K562 (cell line): ENCODE measurements around the gene ITPRIP. TPM values are rescaled to one million over a fixed set of nuclear protein-coding genes. Genes with fewer than 3 reads are reported as not detected.

Source experiments
- ATAC-seq: fragments of 200-7000 bp; cut with Tn5 transposase; 3 replicates; pipeline ENCODE4 v1.9.1; 2020; ENCODE audit warnings: moderate library complexity
- BruUV-seq: library from RNA; stranded (reverse); fragments of 400-500 nt; replicated peaks from 2 replicates; lab custom pipeline; 2021; lab: Mats Ljungman, UMichigan
- CTCF ChIA-PET: fragments of 300-600 bp; formaldehyde crosslinking; extraction: SDS; loops from one replicate; lab custom pipeline; 2021; ENCODE audit warnings: low intra/inter-chr PET ratio; lab: Yijun Ruan, JAX
- POLR2A ChIA-PET: fragments of 300-600, 350-650 bp; sonication (Branson Sonifier 250); formaldehyde crosslinking; extraction: SDS; loops from one replicate; lab custom pipeline; 2021; ENCODE audit warnings: antibody characterized with exemption, inconsistent platforms; lab: Yijun Ruan, JAX
- DNase-seq, 4 experiments: peaks; one replicate each; pipeline versions ENCODE4 v3.0.0 to v3.0.0-alpha.2; 2011 to 2018; ENCODE audit warnings: low spot score in 3 of 4, mixed read lengths in 3 of 4; ENCODE audit errors: extremely low read depth in 1 of 4
- FAIRE-seq: peaks from 2 replicates; lab custom pipeline; 2011; peaks lifted over from hg19 to GRCh38; lab: Jason Lieb, UNC
- H2AFZ ChIP-seq: 2 replicates; pipeline ENCODE4 v1.6.0; 2011; ENCODE audit warnings: low read depth, low read length, control low read depth, inconsistent platforms
- H3K27ac ChIP-seq: fragments of 200-600 bp; 3 replicates; pipeline ENCODE4 v1.8.0; 2011; ENCODE audit warnings: low read depth, mild to moderate bottlenecking, control low read depth, inconsistent platforms, low read length, moderate library complexity, mixed read lengths; ENCODE audit errors: extremely low read depth
- H3K27me3 ChIP-seq, 2 experiments: fragments of 300-600 bp in 1 of 2; 2 replicates in 1 of 2; 3 replicates in 1 of 2; pipeline versions ENCODE4 v1.6.0 to v1.8.0; 2011; ENCODE audit warnings: inconsistent platforms in 2 of 2, low read length in 2 of 2, mild to moderate bottlenecking in 1 of 2, mixed read lengths in 1 of 2, moderate library complexity in 1 of 2; ENCODE audit not compliant: control insufficient read depth in 2 of 2, insufficient read depth in 2 of 2
- H3K36me3 ChIP-seq: fragments of 300-600 bp; 3 replicates; pipeline ENCODE4 v1.8.0; 2011; ENCODE audit warnings: mild to moderate bottlenecking, low read length, inconsistent platforms; ENCODE audit not compliant: control insufficient read depth, insufficient read depth
- H3K4me1 ChIP-seq, 2 experiments: fragments of 200-600 bp in 1 of 2; replicated peaks in 1 of 2; 2 replicates in 1 of 2; 3 replicates in 1 of 2; pipeline versions ENCODE4 v1.5.1 to v1.8.0; 2011; ENCODE audit warnings: inconsistent platforms in 2 of 2, low read length in 2 of 2, mild to moderate bottlenecking in 1 of 2, mixed read lengths in 1 of 2, moderate library complexity in 1 of 2; ENCODE audit not compliant: control insufficient read depth in 2 of 2, insufficient read depth in 2 of 2
- H3K4me2 ChIP-seq: 2 replicates; pipeline ENCODE4 v1.6.1; 2011; ENCODE audit warnings: low read length, control low read depth, inconsistent platforms, mixed read lengths; ENCODE audit not compliant: insufficient read depth
- H3K4me3 ChIP-seq: fragments of 200-600 bp; sonication (generic), shearing (Covaris generic); 2 replicates; pipeline ENCODE4 v1.5.1; 2016; ENCODE audit warnings: control low read depth, inconsistent platforms
- H3K79me2 ChIP-seq: fragments of 200-600 bp; 3 replicates; pipeline ENCODE4 v1.8.0; 2011; ENCODE audit warnings: low read length, inconsistent platforms; ENCODE audit not compliant: control insufficient read depth, insufficient read depth
- H3K9ac ChIP-seq, 2 experiments: 2 replicates each; pipeline versions ENCODE4 v1.6.0 to v1.6.1; 2011; ENCODE audit warnings: low read depth in 2 of 2, low read length in 2 of 2, control low read depth in 1 of 2, inconsistent platforms in 1 of 2, mild to moderate bottlenecking in 1 of 2, mixed read lengths in 1 of 2; ENCODE audit not compliant: insufficient read depth in 1 of 2
- H3K9me1 ChIP-seq: one replicate; pipeline ENCODE4 v1.6.0; 2011; ENCODE audit warnings: inconsistent platforms, mild to moderate bottlenecking, low read length, moderate library complexity; ENCODE audit not compliant: control insufficient read depth, insufficient read depth
- H3K9me3 ChIP-seq: replicated peaks from 2 replicates; pipeline ENCODE4 v1.5.1; 2011; ENCODE audit warnings: low read depth, low read length, inconsistent platforms; ENCODE audit not compliant: control insufficient read depth, insufficient read depth
- H4K20me1 ChIP-seq: replicated peaks from 2 replicates; pipeline ENCODE4 v1.6.1; 2011; ENCODE audit warnings: low read length, inconsistent platforms, mixed read lengths; ENCODE audit not compliant: control insufficient read depth, insufficient read depth
- DDX20 ChIP-seq: fragments of 450-650 bp; IDR thresholded peaks from 2 replicates; pipeline ENCODE4 v1.6.1; 2016; ENCODE audit warnings: missing genetic modification characterization, low read depth, mild to moderate bottlenecking, missing compliant biosample characterization, moderate library complexity
- IFI16 ChIP-seq: fragments of 250-450 bp; sonication (Bioruptor Pico); IDR thresholded peaks from 2 replicates; pipeline ENCODE4 v2.1.2; 2022; ENCODE audit warnings: mild to moderate bottlenecking, inconsistent platforms
- MTA3 ChIP-seq: fragments of 450-650 bp; formaldehyde crosslinking; IDR thresholded peaks from 2 replicates; pipeline ENCODE4 v1.6.1; 2017; ENCODE audit warnings: mild to moderate bottlenecking, borderline replicate concordance
- SNRNP70 ChIP-seq: fragments of 200-400 bp; formaldehyde crosslinking; optimal IDR thresholded peaks from 2 replicates; pipeline ENCODE3; 2017; ENCODE audit warnings: low read depth, low read length
- ZNF583 ChIP-seq: fragments of 250-450 bp; sonication (Bioruptor Pico); IDR thresholded peaks from 2 replicates; pipeline ENCODE4 v1.4.0; 2020
- WGBS: fragments of 100-300 bp; shearing (Covaris generic); methylation state at CpG from one replicate; pipeline ENCODE4 v1.1.6; 2016; ENCODE audit warnings: low coverage, mixed read lengths; ENCODE audit not compliant: insufficient coverage; ENCODE audit errors: missing lambda C conversion rate; 5-methylcytosine and 5-hydroxymethylcytosine counted together
- in situ Hi-C: fragments of 300-500 bp; cut with MboI; formaldehyde crosslinking; loops from 4 replicates; pipeline ENCODE4 v1.15.0; 2018; ENCODE audit warnings: inconsistent platforms, mixed read lengths
- intact Hi-C: fragments of 100-400 bp; cut with micrococcal nuclease; formaldehyde crosslinking; loops from 2 replicates; pipeline ENCODE4 v1.14.2; 2022
- polyA plus RNA-seq, 8 experiments: library from polyadenylated mRNA; depleted of rRNA in 4 of 8; stranded (reverse) in 5 of 8; unstranded in 3 of 8; fragments of >200 nt; fragmentation: Nextera tagmentation in 2 of 8; fragmentation: Illumina TruSeq in 1 of 8; extraction: Ambion mirVana in 2 of 8; extraction: Trizol in 1 of 8; gene quantifications; 2 replicates each; pipeline versions ENCODE4 v1.2.1 to v1.2.3, GENCODE V29; 2011 to 2014; ENCODE audit warnings: inconsistent platforms in 1 of 8, missing spikeins in 1 of 8
- total RNA-seq, 7 experiments: library from RNA; depleted of rRNA in 6 of 7; stranded (reverse); fragments of >200 nt in 6 of 7; fragmentation: Illumina TruSeq in 2 of 7; extraction: Trizol in 2 of 7; gene quantifications; 2 replicates each; pipeline versions ENCODE4 v1.2.1 to v1.2.3, GENCODE V29; 2011 to 2021; ENCODE audit warnings: low replicate concordance in 1 of 7
- TF ChIP-seq, protein P1 (sequence below): sonication (generic); formaldehyde crosslinking; IDR thresholded peaks from 2 replicates; pipeline ENCODE4 v1.8.1; 2023; ENCODE audit warnings: mild to moderate bottlenecking, missing genetic modification reagents, moderate library complexity
- TF ChIP-seq, protein P2 (sequence below): fragments of 450-650 bp; IDR thresholded peaks from 2 replicates; pipeline ENCODE4 v1.6.1; 2016; ENCODE audit warnings: mild to moderate bottlenecking

Gene ITPRIP
- total and polyA plus RNA-seq, 9 of the 15 experiments (the other 6 are each of a cell fraction or from before 2014, with no cell fraction given), result 4.4 to 28.5 (median 10.9) TPM

DNA sequence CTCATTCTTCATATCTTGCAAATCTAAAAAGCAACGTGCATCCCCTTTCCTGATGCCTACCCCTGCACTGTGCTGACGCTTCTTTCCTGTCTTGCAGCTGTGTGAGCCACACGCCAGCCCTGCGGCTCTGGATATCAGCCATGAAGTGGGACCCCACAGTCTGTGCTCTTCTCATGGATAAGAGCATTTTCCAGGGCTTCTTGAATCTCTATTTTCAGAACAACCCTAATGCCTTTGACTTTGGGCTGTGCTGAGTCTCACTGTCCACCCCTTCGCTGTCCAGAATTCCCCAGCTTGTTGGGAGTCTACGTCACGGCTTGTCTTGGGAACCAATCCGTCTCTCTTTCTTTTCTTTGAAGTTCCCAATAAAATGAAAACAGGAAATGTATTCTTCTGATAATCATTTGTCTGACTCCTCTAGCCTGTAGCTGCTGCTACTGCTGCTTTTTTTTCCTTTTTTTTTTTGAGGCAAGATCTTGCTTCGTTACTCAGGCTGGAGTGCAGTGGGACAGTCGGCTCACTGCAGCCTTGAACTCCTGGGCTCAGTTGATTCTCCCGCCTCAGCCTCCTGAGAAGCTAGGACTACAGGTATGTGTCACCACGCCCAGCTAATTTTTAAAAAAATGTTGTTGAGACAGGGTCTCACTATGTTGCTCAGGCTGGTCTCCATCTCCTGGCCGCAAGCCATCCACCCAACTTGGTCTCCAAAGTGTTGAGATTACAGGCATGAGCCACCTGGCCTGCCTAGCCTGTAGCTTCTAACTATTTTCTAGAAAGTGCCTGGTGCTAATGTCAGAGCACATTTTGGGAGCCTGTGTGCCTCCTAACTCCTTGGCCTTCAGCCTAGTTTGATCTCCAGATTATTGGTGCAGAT lies 39.0 kb downstream of the ITPRIP start:
- DNase-seq (no peak), ATAC-seq (no peak), FAIRE-seq (no peak)
- Histone ChIP-seq H3K4me2 (no peak overlapping the region), H3K4me1 (no peaks in the 10 kb centered on the region; a peak in 1 of 5 replicates), H3K27ac (no peak overlapping the region), H3K36me3 (no peaks in the 10 kb centered on the region), H3K27me3 (peaks cover 0 to 2% of the 10 kb centered on the region in 2 experiments; a peak in 1 of 5 replicates), H3K9me1 (no peaks in the 10 kb centered on the region), H3K4me3 (no peak overlapping the region), H3K9ac (no peak overlapping the region), H2AFZ (no peak overlapping the region), H3K79me2 (no peaks in the 10 kb centered on the region), H4K20me1 (no peaks in the 10 kb centered on the region), H3K9me3 (no peaks in the 10 kb centered on the region; the same call in 1 of the 2 replicates)
- ChIA-PET CTCF (no interaction called here), POLR2A (no interaction called here)
- 38% methylated on average over 11 of the region's 13 CpGs for WGBS
- intact Hi-C loops (no loop called here), in situ Hi-C loops (loop anchor here (10.0 kb wide), 1 partner anchor 46 kb away; no protein-coding TSS in a partner anchor)
- BruUV-seq, result no TSS peak
- TF ChIP-seq DDX20 (tag), result no peak
- TF ChIP-seq, protein P1, sequence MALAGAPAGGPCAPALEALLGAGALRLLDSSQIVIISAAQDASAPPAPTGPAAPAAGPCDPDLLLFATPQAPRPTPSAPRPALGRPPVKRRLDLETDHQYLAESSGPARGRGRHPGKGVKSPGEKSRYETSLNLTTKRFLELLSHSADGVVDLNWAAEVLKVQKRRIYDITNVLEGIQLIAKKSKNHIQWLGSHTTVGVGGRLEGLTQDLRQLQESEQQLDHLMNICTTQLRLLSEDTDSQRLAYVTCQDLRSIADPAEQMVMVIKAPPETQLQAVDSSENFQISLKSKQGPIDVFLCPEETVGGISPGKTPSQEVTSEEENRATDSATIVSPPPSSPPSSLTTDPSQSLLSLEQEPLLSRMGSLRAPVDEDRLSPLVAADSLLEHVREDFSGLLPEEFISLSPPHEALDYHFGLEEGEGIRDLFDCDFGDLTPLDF (CRISPR knock-in tag), result no peak
- no peak for TF ChIP-seq MTA3
- TF ChIP-seq, protein P2, sequence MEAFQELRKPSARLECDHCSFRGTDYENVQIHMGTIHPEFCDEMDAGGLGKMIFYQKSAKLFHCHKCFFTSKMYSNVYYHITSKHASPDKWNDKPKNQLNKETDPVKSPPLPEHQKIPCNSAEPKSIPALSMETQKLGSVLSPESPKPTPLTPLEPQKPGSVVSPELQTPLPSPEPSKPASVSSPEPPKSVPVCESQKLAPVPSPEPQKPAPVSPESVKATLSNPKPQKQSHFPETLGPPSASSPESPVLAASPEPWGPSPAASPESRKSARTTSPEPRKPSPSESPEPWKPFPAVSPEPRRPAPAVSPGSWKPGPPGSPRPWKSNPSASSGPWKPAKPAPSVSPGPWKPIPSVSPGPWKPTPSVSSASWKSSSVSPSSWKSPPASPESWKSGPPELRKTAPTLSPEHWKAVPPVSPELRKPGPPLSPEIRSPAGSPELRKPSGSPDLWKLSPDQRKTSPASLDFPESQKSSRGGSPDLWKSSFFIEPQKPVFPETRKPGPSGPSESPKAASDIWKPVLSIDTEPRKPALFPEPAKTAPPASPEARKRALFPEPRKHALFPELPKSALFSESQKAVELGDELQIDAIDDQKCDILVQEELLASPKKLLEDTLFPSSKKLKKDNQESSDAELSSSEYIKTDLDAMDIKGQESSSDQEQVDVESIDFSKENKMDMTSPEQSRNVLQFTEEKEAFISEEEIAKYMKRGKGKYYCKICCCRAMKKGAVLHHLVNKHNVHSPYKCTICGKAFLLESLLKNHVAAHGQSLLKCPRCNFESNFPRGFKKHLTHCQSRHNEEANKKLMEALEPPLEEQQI, result no peak
- TF ChIP-seq SNRNP70, result no peak
- TF ChIP-seq ZNF583, result no peak
- TF ChIP-seq IFI16 (CRISPR knock-in tag), result no peak
